Brain microvascular endothelial cell (primary cell): ENCODE measurements around the gene XRN1.
A peak's percentile ranks its signal among the peaks of the same experiment; 100 is the strongest.

Experiments used
- DNase-seq: peaks from one replicate; pipeline ENCODE4 v3.0.0-alpha.2; 2020
- H3K27ac ChIP-seq: fragments of 250-450 bp; sonication (Bioruptor Pico); 2 replicates; pipeline ENCODE4 v1.5.1; 2020; ENCODE audit warnings: mild to moderate bottlenecking, moderate library complexity
- H3K27me3 ChIP-seq: fragments of 250-450 bp; sonication (Bioruptor Pico); replicated peaks from 2 replicates; pipeline ENCODE4 v1.5.1; 2020; ENCODE audit warnings: mild to moderate bottlenecking
- H3K36me3 ChIP-seq: fragments of 250-450 bp; sonication (Bioruptor Pico); replicated peaks from 2 replicates; pipeline ENCODE4 v1.5.1; 2020; ENCODE audit warnings: mild to moderate bottlenecking
- H3K4me3 ChIP-seq: 2 replicates; pipeline ENCODE4 v1.5.1; 2011; ENCODE audit warnings: low read depth, mild to moderate bottlenecking, control low read depth, low read length, moderate library complexity
- CTCF ChIP-seq: IDR thresholded peaks from 2 replicates; pipeline ENCODE4 v1.5.1; 2011; ENCODE audit warnings: low read depth, mild to moderate bottlenecking, moderate library complexity, low read length, control low read depth, inconsistent platforms; ENCODE audit errors: missing control alignments
- in situ Hi-C: cut with HindIII; loops from 2 replicates; pipeline ENCODE4 v1.10.0; 2017; ENCODE audit warnings: low sequenced_read_pairs, low pct_ligation_motif_present

XRN1 gene

GRCh38 chr3:142447852-142448823 lies at the start of gene XRN1:
TSS of gene XRN1 (minus strand) at chr3:142448037. CDS start at chr3:142447944, 93 bp downstream.
- Histone ChIP-seq H3K4me3 (peak within 1 kb of the TSS; percentile 100), H3K36me3 (peaks cover 10% of the 10 kb centered on the region), H3K27ac (peak within 1 kb of the TSS; percentile 94), H3K27me3 (no peaks in the 10 kb centered on the region)
- DNase-seq, result peak; percentile 95
- in situ Hi-C loops, result no loop called here
- TF ChIP-seq CTCF, result no peak

- Histone ChIP-seq H3K36me3 (peaks cover 8% of the 10 kb centered on the region), H3K4me3 (no peak overlapping the region), H3K27ac (no peak overlapping the region), H3K27me3 (no peaks in the 10 kb centered on the region)
- TF ChIP-seq CTCF, result no peak
- in situ Hi-C loops, result no loop called here
- no peak for DNase-seq
Measured at GRCh38 chr3:142495103-142495502, 47.3 kb upstream of the XRN1 start.

GRCh38 chr3:142492184-142492583 lies 44.3 kb upstream of the XRN1 start:
- H3K4me3 ChIP-seq, result no peak overlapping the region
- in situ Hi-C loops, result no loop called here
- peaks cover 16% of the 10 kb centered on the region for H3K36me3 ChIP-seq
- H3K27ac ChIP-seq, result no peak overlapping the region
- DNase-seq, result no peak
- H3K27me3 ChIP-seq, result no peaks in the 10 kb centered on the region
- no peak for TF ChIP-seq CTCF

- no peak for TF ChIP-seq CTCF
- no peak overlapping the region for H3K27ac ChIP-seq
- no peak overlapping the region for H3K4me3 ChIP-seq
- H3K27me3 ChIP-seq, result no peaks in the 10 kb centered on the region
- no peak for DNase-seq
- peaks cover 17% of the 10 kb centered on the region for H3K36me3 ChIP-seq
- in situ Hi-C loops, result no loop called here
Measured at GRCh38 chr3:142489572-142490323, 41.9 kb upstream of the XRN1 start.

- no peak overlapping the region for H3K4me3 ChIP-seq
- TF ChIP-seq CTCF, result no peak
- in situ Hi-C loops, result no loop called here
- no peaks in the 10 kb centered on the region for H3K27me3 ChIP-seq
- H3K27ac ChIP-seq, result no peak overlapping the region
- no peak for DNase-seq
- peaks cover 34% of the 10 kb centered on the region for H3K36me3 ChIP-seq
Measured at GRCh38 chr3:142484912-142485435, 37.1 kb upstream of the XRN1 start.
